HG03469 (cell line): Measurements from ENCODE around the gene GPN3.
"Not testable (repeated sequence)": the region's sequence is repeated elsewhere in the genome, so short reads cannot be mapped to it uniquely, and the experiment has no call there.

ENCODE experiments used
- ATAC-seq: cut with Tn5 transposase; IDR thresholded peaks from one replicate; pipeline ENCODE4 v1.9.1; 2021; ENCODE audit warnings: mild to moderate bottlenecking, moderate library complexity, moderate number of reproducible peaks; ENCODE audit not compliant: unreplicated experiment

Gene GPN3

DNA sequence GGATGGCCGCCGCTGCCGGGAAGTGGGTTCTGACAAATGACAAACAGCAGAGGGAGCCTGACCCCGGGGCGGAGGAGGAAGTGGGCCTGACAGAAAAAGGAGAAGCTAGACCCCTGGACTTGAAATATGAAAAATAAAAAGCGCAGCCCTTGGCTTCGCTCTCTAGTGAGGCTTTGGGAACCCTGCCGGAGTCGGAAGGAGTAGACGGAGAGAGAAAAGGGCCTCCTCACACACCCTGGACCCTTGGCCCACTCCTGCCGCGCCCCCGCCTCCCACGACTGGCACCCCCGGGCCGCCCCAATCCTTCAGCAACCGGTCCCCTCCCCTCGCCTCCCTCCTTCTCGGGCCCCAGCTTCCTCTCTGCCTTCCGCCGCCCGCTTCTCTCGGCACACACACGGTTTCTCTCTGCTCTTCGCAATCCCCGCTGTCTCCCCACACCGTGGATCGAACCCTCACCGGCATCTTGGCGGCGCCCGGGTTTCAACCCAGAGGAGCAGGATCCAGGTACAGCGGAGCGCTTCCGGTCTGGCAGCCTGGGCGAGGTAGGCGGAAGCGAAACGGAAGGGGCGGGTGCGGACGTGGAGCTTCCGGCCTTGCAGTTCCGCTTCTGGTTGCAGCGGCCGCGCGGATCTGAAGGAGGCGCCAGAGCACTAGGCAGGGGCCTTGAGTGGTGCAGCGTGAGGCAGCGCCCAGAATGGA lies 18.1 kb downstream of the GPN3 start, which contains the start of gene ARPC3:
TSS of gene ARPC3 (minus strand) at position 539 of the 699 bp plus-strand sequence. CDS start at position 462, 77 bp downstream.
- peak; percentile 74 for ATAC-seq

DNA sequence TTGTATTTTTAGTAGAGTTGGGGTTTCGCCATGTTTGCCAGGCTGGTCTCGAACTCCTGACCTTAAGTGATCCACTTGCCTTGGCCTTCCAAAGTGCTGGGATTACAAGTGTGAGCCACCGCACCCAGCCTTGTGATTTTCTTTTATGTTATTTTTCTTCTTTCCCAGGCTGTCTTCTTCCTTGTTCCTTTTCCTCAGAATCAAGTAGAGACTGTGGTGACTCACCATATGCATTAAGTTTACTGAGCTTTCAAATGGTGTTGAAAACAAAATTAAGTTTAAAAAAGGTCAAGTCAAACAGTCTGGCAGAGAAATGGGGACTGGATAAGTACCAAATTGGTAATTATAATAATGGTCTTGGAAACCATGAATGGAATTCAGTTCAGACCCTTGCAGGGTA lies 23.6 kb downstream of the GPN3 start:
- no peak for ATAC-seq

DNA sequence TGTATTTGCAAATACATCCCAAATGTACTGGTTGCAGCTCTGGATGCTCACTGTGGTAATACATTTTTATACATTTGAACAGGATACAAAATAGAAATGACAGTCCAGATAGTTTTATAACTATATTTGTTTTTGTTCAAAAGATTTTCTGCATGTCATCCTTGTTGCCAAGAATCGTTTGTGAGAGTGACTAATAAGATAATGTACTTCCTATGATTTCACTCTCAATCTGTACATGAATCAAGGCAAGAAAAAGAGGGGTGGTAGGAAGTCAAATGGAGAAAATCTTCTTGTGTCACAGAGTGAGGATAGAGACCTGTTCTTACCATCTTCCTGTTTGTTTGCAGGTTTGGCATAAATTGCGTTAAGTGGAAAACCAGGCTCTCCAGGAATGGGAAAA lies 31.8 kb downstream of the GPN3 start:
- ATAC-seq: no peak

DNA sequence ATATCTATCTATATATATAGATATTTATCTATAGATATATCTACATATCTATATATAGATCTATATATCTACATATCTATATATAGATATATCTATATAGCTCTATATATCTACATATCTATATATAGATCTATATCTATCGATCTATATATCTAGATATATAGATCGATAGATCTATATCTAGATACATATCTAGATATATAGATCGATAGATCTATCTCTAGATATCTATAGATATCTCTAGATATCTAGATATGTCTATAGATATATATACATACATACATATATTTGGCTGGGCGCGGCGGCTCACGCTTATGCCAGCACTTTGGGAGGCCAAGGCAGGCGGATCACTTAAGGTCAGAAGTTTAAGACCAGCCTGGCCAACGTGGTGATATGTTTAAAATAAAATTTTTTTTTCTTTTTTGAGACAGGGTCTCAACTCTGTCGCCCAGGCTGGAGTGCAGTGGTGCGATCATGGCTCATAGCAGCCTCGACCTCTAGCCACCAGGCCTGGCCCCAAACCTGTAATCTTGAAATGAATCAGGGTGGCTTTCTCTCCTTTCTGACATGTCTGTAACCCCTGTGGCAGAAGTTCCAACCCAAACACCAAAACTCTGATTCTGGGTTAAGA lies 36.0 kb downstream of the GPN3 start:
- no peak for ATAC-seq

DNA sequence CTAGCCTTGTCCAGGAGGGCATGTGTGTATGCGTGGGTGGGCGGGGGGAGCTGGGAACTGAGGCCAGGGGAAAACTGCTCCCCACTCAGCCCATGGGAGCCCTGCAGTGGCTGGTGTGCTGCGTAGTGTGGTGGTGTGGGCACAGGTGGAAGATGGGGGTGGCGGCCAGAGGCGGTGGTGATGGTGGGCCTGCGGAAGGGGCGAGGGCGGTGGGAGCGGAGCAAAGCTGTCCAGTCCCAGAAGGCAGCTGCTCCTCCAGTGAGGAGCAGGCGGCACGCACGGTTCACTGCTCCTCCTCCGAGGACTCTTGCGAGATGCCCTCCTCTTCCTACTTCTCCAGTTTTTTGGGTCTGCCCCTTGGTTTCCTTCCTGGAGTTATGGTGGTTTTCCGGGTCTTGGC lies 38.4 kb downstream of the GPN3 start:
- ATAC-seq: not testable (repeated sequence)

DNA sequence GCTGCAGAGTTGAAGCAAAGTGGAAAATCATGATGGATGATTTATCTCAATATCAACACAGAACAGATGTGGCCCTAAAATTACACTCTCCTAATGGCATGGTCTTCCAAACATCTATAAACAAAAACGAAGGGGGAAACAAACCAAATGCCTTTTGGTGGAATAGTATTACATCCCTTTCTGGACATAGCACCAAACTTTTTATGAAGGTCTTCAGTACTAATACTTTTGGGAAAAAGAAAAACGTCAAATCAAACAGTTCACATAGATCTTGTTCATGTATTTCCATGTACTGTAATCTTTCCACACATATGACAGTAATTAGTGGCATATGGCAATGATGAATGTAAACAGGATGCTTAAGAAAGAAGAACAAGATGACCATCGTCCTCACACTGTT lies 41.7 kb downstream of the GPN3 start:
- no peak for ATAC-seq

DNA sequence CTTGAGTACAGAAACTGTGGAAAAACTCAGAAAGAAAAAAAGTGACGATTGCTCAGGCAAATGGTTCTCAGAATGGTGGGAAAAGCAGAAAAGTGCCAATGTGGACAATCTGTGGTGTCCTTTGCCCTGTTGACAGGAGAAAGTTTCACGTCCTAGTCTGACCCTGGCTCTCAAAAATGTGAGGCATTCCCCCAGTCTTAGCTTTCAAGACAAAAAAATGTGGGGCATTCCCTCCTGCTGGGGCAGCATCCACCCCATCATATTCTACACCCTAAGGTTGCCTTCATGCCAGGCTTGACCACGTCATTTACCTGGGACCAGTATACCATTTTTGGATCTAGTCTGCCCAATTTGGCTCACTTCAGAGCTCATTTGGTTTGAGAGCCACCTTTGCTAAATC lies 43.8 kb downstream of the GPN3 start:
- no peak for ATAC-seq

DNA sequence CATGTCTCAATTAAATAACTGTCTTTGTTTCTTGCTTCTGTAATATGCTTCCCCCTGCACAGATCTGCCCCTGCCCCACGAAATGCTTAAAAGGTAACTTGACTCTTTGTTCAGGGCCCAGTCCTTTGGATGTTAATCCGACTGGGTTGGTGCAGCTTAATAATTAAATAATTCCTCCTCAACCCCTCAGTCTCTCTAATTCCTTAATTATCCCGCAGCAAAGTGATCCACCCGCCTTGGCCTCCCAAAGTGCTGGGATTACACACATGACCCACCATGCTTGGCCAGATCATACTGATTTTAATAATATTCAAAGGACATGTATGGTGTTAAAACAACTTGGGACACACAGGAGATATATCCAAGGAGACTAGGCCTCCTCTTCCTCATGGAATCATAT lies 46.4 kb downstream of the GPN3 start:
- no peak for ATAC-seq

DNA sequence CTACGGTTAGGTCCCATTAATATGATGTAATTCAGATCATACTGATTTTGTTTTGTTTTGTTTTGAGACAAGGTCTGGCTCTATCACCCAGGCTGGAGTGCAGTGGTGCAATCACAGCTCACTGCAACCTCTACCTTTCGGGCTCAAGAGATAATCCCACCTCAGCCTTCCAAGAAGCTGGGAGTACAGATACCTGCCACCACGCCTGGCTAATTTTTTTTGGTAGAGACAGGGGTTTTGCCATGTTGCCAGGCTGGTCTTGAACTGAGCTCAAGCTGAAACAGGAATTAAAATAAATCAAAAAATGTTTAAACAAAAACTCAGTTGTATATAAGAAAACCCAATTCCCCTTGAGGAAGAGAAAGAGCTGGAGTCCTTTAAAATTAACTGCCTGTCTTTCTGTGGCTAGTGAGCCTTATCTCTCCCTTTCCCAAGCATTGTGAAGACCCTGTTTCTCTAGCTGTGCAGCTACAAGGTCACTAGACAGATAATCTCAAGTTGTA lies 46.8 kb downstream of the GPN3 start:
- no peak for ATAC-seq

DNA sequence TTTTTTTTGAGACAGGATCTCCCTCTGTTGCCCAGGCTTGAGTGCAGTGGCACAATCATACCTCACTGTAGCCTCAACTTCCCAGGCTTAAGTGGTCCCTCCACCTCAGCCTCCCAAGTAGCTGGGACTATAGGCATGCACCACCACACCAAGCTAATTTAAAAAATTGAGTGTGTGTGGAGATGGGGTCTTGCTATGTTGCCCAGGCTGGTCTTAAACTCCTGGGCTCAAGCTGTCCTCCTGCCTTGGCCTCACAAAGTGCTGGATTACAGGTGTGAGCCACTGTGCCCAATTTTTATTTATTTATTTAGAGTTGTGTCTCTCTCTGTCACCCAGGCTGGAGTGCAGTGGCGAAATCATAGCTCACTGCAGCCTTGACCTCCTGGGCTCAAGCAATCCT lies 47.4 kb downstream of the GPN3 start:
- ATAC-seq: not testable (repeated sequence)

DNA sequence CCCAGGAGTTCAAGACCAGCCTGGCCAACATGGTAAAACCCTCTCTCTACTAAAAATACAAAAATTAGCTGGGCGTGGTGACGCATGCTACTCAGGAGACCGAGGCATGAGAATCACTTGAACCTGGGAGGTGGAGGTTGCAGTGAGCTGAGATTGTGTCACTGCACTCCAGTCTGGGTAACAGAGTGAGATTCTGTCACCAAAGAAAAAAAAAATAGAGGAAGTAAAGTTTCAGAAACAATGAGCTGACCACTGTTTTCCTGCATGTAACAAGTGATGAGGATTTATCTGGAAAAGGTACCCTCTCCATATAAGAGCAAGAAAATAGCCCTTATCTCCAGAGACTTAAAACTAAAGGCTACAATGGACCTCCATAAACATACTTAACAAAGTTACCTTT lies 50.9 kb downstream of the GPN3 start:
- ATAC-seq: not testable (repeated sequence)

DNA sequence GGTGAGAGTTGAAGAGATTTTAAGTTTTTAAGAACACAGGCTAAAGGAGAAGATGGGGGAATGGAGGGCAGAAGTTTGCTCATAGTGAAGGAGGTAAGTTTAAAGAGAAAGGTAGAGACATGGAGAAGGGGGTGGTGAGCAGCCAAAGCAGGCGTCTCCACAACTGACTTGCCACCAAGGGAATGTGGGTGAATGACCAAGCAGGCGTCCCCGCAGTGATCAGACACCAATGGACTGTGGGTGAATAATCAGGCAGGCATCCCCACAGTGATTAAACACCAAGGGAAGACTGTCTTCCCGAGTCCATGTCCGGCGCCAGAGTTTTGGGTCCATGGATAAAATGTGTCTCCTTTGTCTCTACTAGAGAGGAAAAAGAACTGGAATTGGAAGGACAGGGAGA lies 58.0 kb downstream of the GPN3 start:
- ATAC-seq: not testable (repeated sequence)

DNA sequence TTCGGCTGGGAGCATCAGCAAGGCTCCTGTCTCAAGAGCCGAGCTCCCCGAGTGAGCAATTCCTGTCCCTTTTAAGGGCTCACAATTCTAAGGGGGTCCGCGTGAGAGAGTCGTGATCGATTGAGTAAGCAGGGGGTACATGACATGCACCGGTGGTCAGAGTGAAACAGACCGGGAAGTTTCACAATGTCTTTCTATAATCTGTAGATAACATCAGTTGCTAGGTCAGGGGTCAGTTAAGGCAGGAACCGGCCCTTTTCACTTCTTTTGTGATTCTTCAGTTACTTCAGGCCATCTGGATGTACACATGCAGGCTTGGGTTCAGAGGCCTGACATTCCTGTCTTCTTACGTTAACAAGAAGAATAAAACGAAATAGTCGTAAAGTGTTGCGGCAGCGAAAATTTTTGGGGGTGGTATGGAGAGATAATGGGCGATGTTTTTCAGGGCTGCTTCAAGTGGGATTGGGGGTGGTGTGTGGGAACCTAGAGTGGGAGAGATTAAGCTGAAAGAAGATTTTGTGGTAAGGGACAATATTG lies 62.9 kb downstream of the GPN3 start:
- not testable (repeated sequence) for ATAC-seq

DNA sequence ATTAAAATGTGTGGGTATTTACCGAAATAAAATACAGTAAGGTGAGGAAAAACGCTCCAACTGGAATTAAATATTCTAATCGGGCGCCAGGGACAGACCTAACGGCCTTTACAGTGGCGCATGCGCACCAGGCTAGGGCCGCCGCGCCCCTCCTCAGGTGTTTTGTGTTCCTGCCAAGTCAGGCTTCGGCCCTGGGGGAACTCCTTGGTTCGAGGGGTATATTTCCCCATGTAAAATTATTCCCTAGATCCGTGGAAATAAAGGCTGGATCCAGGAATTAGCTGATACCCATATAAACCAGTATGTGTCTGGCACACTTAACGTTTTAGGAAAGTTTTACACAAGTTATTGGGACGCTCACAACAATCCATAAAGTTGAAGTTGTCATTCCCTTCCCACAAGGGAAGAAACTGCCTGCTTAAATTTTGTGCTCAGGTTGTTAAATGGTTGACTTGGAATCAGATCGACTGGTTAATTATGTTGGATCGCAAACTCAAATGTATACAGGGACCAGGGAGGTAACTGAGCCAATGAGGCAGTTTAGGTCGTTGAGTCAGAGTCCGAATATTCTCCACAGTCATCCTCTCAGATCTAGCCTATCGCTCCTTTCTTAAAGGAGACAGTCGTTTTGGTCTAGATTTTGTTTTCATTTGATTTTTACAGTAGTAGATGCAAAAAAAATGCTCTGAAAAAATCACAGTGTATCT lies 63.9 kb downstream of the GPN3 start:
- ATAC-seq: no peak

DNA sequence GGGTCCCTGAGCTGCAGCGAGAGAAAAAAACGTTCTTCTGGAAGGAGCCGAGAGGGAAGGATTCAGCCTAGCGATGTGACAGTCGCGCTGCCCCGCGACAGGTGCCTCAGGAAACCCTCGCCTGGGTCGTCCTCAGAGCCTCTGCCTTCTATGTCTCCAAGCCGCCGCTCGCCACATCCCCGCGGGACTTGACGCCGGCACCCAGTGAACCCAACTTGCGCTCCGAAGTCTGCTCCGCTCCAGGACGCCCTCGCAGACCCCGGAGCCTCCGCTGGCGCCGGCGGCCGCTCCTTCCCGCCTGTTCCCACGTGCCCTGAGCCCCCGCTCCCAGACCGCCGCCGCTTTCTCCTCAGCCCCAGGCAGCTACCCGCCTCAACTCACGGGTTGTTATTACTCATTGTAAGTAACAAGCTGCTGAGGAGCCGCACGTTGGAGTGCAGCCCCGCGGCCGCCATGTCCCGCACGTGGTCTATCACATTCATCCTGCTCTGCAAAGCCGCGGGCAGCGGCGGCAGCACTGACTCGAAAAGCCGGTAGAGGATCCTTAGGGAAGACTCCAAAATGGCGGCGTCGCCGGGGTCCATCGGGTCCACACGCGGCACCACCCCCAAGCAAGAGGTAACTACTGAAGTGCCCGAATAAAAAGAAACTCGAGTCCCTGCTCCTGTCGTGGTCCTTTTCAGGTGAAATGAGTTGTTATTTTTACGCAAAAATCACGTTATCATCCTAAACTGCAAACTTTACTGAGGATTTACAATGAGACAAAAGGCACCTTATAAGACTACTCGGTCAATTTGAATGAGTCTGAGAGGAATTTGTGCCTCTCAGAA lies 64.7 kb downstream of the GPN3 start, which contains the start of gene ANAPC7:
TSS of gene ANAPC7 (minus strand) at position 563 of the 830 bp plus-strand sequence. CDS start at position 482, 81 bp downstream.
- no peak for ATAC-seq
